Measurements from ENCODE around the gene CLEC3A.
"Not testable (repeated sequence)": the region's sequence is repeated elsewhere in the genome, so short reads cannot be mapped to it uniquely, and the experiment has no call there.

The CLEC3A gene

DNA sequence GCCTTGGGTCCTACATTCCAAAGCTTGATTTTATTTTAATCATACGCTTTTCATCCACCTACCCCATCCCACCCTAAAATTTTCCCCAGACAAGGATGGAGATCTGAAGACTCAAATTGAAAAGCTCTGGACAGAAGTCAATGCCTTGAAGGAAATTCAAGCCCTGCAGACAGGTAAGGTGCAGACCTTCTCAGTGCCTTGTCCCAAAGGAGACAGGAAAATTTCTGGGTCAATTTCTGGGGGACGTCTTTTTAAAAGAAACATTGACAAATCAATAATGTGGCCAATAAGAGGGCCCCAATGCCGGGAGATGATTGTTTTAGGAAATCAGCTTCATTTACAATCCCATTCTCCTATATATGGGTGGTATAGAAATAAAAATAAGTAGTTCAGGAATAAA is 5.7 kb downstream of the CLEC3A start:
- no peak for DNase-seq (ENCODE audit: extremely low read depth in 1 of 2, low read depth in 1 of 2)

DNA sequence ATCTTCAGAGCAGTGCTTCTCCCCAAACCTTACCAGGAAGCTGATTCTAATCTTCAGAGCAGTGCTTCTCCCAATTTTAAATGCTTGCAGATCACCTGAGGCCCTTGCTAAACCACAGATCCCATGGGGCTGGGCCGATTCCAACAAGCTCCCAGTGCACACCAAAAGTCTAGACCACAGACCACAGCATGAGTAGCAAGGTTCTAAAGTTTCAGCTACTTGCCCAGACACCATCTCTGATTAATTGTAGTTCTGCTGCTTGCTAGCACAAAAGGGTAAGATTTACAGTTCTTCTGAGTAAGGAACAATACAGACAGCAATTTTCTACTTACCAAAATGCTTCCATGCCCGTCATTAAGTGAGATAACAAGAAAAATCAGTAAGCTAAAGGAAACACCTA is 12.2 kb downstream of the CLEC3A start:
- DNase-seq (ENCODE audit: extremely low read depth in 1 of 2, low read depth in 1 of 2), result no peak

GRCh38 chr16:78035012-78035411 is 12.7 kb downstream of the CLEC3A start:
- DNase-seq (ENCODE audit: extremely low read depth in 1 of 2, low read depth in 1 of 2), result no peak

DNA sequence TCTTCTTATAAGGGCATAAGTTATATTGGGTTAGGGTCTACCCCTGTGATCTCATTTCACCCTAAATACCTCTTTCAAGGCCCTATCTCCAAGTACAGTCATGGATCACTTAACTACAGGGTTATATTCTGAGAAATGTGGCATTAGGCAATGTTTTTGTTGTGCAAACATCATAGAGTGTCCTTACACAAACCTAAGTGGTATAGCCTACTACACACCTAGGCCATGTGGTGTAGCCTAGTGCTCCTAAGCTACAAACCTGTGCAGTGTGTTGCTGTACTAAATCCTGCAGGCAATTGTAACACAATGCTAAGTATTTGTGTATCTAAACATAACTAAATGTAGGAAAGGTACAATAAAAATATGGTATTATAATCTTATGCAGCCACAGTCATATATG is 18.0 kb downstream of the CLEC3A start:
- no peak for DNase-seq (ENCODE audit: extremely low read depth in 1 of 2, low read depth in 1 of 2)

DNA sequence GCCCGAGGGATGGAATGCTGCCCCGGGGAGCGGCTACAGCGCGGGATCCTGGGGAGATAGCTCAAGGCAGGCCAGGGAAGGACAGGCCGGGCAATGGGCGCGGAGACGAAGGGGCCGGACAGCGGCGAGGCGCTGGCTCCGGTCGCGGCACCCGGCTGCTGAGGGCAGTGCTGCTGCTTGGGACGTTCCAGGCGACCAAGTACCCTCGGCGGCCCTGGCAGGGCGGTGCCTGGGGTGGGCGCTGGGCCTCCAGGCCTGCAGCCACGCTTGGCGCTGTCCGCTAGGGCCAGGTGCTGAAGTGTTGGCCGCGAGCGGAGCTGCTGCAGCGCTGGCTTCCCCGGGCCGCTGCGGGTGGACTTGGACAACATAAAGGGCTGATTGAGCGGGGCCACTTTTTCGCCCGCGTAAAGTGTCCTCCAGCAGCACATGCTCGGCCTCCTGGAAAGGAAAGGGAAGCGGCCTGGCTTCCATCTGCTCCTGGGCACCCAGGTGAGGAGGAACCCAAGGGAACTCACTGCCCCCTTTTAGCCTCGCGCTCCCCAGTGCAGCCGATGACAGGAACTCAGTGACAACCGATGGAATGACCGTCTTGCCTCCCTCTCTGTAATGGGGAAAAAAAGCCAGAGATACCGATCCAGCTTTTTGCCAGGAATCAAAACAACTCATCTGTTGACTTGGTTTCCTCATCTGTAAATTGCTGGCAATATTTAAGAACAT is 23.7 kb downstream of the CLEC3A start:
- peak in 1 of 2 donors; percentile 5 for DNase-seq (ENCODE audit: extremely low read depth in 1 of 2, low read depth in 1 of 2)

DNA sequence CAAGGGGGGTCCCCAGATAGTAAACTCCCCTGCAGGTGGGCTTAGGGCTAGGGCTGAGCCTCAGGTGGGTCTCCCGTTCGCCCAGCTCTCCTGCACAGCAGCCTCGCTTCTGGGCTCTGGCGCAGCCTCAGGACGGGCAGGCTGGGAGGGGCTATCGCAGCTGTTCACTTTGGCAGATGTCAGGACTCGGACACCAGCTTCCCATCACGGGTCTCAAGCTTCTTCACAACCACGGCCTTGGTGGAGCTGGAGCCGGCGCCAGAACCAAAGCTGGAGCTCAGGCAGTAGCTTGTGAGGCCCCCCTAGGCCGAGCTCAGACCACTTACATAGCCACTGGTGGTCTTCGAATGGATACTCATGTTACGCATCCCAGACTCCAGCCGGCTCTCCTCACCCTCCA is 26.0 kb downstream of the CLEC3A start:
- DNase-seq (ENCODE audit: extremely low read depth in 1 of 2, low read depth in 1 of 2), result no peak

- DNase-seq (ENCODE audit: extremely low read depth in 1 of 2, low read depth in 1 of 2), result no peak
These were observed 28.5 kb downstream of the CLEC3A start for GRCh38 chr16:78050734-78051400.

GRCh38 chr16:78057803-78058564 is 35.6 kb downstream of the CLEC3A start:
- DNase-seq (ENCODE audit: extremely low read depth in 1 of 2, low read depth in 1 of 2), result no peak

DNA sequence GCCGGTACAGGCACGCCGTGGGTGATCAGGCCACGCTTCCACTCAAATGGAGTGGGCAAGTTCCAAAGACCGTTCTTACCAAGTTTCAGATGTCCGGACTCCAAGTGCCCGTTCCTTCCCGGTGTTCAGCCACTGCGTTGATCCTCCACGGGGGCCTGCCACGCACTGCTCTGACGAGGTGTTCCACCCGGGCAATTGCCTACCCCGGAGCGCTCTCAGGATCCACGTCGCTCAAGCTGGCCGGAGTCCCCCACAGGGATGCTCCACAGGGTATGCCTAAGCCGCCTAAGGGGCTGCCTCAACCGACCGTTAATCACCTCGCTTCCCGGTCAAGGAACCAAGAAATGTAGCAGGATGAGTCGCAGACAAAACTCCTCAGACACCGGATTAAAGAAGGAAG is 37.5 kb downstream of the CLEC3A start:
- DNase-seq (ENCODE audit: extremely low read depth in 1 of 2, low read depth in 1 of 2), result not testable (repeated sequence)

- no peak for DNase-seq (ENCODE audit: extremely low read depth in 1 of 2, low read depth in 1 of 2)
These were observed 37.9 kb downstream of the CLEC3A start for GRCh38 chr16:78060295-78060694.

- DNase-seq (ENCODE audit: extremely low read depth in 1 of 2, low read depth in 1 of 2), result no peak
These were observed 38.5 kb downstream of the CLEC3A start for GRCh38 chr16:78060809-78061208.

GRCh38 chr16:78065319-78065718 is 43.0 kb downstream of the CLEC3A start:
- no peak for DNase-seq (ENCODE audit: extremely low read depth in 1 of 2, low read depth in 1 of 2)

GRCh38 chr16:78069913-78070312 is 47.6 kb downstream of the CLEC3A start:
- no peak for DNase-seq (ENCODE audit: extremely low read depth in 1 of 2, low read depth in 1 of 2)

- DNase-seq (ENCODE audit: extremely low read depth in 1 of 2, low read depth in 1 of 2), result no peak
These were observed 49.9 kb downstream of the CLEC3A start for GRCh38 chr16:78072275-78072674.

GRCh38 chr16:78075800-78076199 is 53.5 kb downstream of the CLEC3A start:
- no peak for DNase-seq (ENCODE audit: extremely low read depth in 1 of 2, low read depth in 1 of 2)

GRCh38 chr16:78081341-78081740 is 59.0 kb downstream of the CLEC3A start:
- DNase-seq (ENCODE audit: extremely low read depth in 1 of 2, low read depth in 1 of 2), result no peak
